ENCODE results near the gene IRAK1. TPM values are rescaled to one million over a fixed set of nuclear protein-coding genes. Genes with fewer than 3 reads are reported as not detected.

The IRAK1 gene
- total RNA-seq, 1 experiment from 2014 or later, result 92.3 TPM

- TF ChIP-seq REST (IDR thresholded peaks at IDR 0.05; ENCODE audit: low read depth) (no peak), TCF7L2 (IDR thresholded peaks at IDR 0.05; ENCODE audit: borderline replicate concordance, extremely low read depth, insufficient read depth, insufficient read length) (no peak), RAD21 (IDR thresholded peaks at IDR 0.05; ENCODE audit: low read depth) (no peak)
Measured at GRCh38 chrX:154015581-154016264, 4.0 kb downstream of the IRAK1 start (continued).

- Histone ChIP-seq H3K4me1 (ENCODE audit: control insufficient read depth in 1 of 2, insufficient read depth in 2 of 2, low read length in 2 of 2) (peaks cover 0 to 18% of the 10 kb centered on the region in 2 experiments; a peak in 2 of 4 replicates), H3K79me2 (ENCODE audit: insufficient read depth, low read length) (peaks cover 33% of the 10 kb centered on the region), H4K20me1 (ENCODE audit: insufficient read depth) (no peaks in the 10 kb centered on the region), H3K27ac (ENCODE audit: low read depth, low read length) (no peak overlapping the region), H3K9me3 (ENCODE audit: control insufficient read depth in 1 of 2, insufficient read depth in 1 of 2, low read depth in 1 of 2, low read length in 2 of 2) (no peaks in the 10 kb centered on the region), H3K27me3 (ENCODE audit: insufficient read depth, low read length) (no peaks in the 10 kb centered on the region), H2AFZ (ENCODE audit: low read depth, low read length, poor library complexity, severe bottlenecking) (no peak overlapping the region), H3K4me2 (ENCODE audit: low read length) (no peak overlapping the region), H3K9ac (ENCODE audit: low read length) (no peak overlapping the region), H3K9me2 (ENCODE audit: insufficient read depth) (no peaks in the 10 kb centered on the region), H3K36me3 (ENCODE audit: control insufficient read depth in 1 of 2, insufficient read depth in 2 of 2, low read length in 2 of 2) (peaks cover 2 to 5% of the 10 kb centered on the region in 2 experiments; a peak in 1 of 4 replicates), H3K4me3 (replicated peaks in 1 of 2; ENCODE audit: low read depth in 1 of 2, low read length in 2 of 2) (no peak overlapping the region)
- CTCF ChIA-PET, result interaction anchor here (2.1 kb wide), 1 partner anchor 13 kb away, joined by 8 read pairs; no protein-coding TSS in a partner anchor
- ATAC-seq (no peak), DNase-seq (ENCODE audit: low read depth, low spot score) (no peak)
- RAD21 ChIA-PET (ENCODE audit: low non-redundant PET in 1 of 2, low total read pairs in 2 of 2, uncharacterized antibody in 2 of 2, unreplicated experiment in 2 of 2), result no interaction called here
- intact Hi-C loops (cut with micrococcal nuclease), result no loop called here
- BruUV-seq (replicated peaks), result no TSS peak
- POLR2A ChIA-PET, result no interaction called here
- no peak for TF ChIP-seq EZH2 (IDR thresholded peaks at IDR 0.05)
- TF ChIP-seq ATF3 (IDR thresholded peaks at IDR 0.05), result no peak
- no peak for TF ChIP-seq RAD21 (IDR thresholded peaks at IDR 0.05; ENCODE audit: low read depth)
- no peak for TF ChIP-seq POLR2A (IDR thresholded peaks at IDR 0.05; ENCODE audit: borderline replicate concordance, extremely low read depth, insufficient read depth, insufficient read length)
- no peak for TF ChIP-seq CBX3 (IDR thresholded peaks at IDR 0.05; ENCODE audit: low read depth)
- TF ChIP-seq REST (IDR thresholded peaks at IDR 0.05; ENCODE audit: low read depth), result no peak
- no peak for TF ChIP-seq POLR2AphosphoS5 (IDR thresholded peaks at IDR 0.05; ENCODE audit: low read depth, low read length)
- TF ChIP-seq TCF7L2 (IDR thresholded peaks at IDR 0.05; ENCODE audit: borderline replicate concordance, extremely low read depth, insufficient read depth, insufficient read length), result no peak
- TF ChIP-seq SP1 (IDR thresholded peaks at IDR 0.05; ENCODE audit: low read depth), result no peak
- no peak for TF ChIP-seq ZNF274 (IDR thresholded peaks at IDR 0.05; ENCODE audit: low read depth, low read length)
- no peak for TF ChIP-seq YY1 (IDR thresholded peaks at IDR 0.05; ENCODE audit: extremely low read depth, insufficient replicate concordance, low read depth, low read length)
Measured at GRCh38 chrX:154014429-154015380, 5.0 kb downstream of the IRAK1 start.
